Endothelial cell (in vitro differentiated cells): ENCODE data around the gene ORM2. TPM values are rescaled to one million over a fixed set of nuclear protein-coding genes. Genes with fewer than 3 reads are reported as not detected.

Experiments used
- DNase-seq: peaks from one replicate; pipeline ENCODE4 v3.0.0; 2021; ENCODE audit warnings: low spot score
- H3K27ac Mint-ChIP-seq: one replicate; pipeline ENCODE4 v1.8.0; 2021; ENCODE audit warnings: mixed read lengths, inconsistent platforms; ENCODE audit not compliant: unreplicated experiment
- H3K27me3 Mint-ChIP-seq: one replicate; pipeline ENCODE4 v1.8.0; 2021; ENCODE audit warnings: mild to moderate bottlenecking, moderate library complexity, mixed read lengths, inconsistent platforms; ENCODE audit not compliant: unreplicated experiment
- H3K36me3 Mint-ChIP-seq: one replicate; pipeline ENCODE4 v1.8.0; 2021; ENCODE audit warnings: mild to moderate bottlenecking, low read depth, mixed read lengths, inconsistent platforms; ENCODE audit not compliant: unreplicated experiment
- H3K4me1 Mint-ChIP-seq: one replicate; pipeline ENCODE4 v1.8.0; 2021; ENCODE audit warnings: mild to moderate bottlenecking, mixed read lengths, inconsistent platforms; ENCODE audit not compliant: unreplicated experiment
- H3K4me3 Mint-ChIP-seq: one replicate; pipeline ENCODE4 v1.8.0; 2021; ENCODE audit warnings: mild to moderate bottlenecking, mixed read lengths, inconsistent platforms; ENCODE audit not compliant: unreplicated experiment
- H3K9me3 Mint-ChIP-seq: one replicate; pipeline ENCODE4 v1.8.0; 2021; ENCODE audit warnings: mixed read lengths, inconsistent platforms; ENCODE audit not compliant: unreplicated experiment
- CTCF ChIP-seq: fragments of 200-600 bp; sonication (generic); IDR thresholded peaks from one replicate; pipeline ENCODE4 v1.5.0; 2021; ENCODE audit warnings: antibody characterized with exemption; ENCODE audit not compliant: unreplicated experiment
- total RNA-seq: library from RNA; stranded (reverse); fragmentation: NEBNext Ultra II Directional; extraction: Animal tissue kit (Norgen Biotek cat#: 25700); gene quantifications from one replicate; pipeline ENCODE4 v1.2.1, GENCODE V29; 2021; ENCODE audit not compliant: unreplicated experiment

Gene ORM2
- total RNA-seq, 1 donor from 2014 or later = not detected

- Mint-ChIP-seq H3K4me3 (no peak overlapping the region), H3K27ac (no peak overlapping the region), H3K36me3 (peaks cover 63% of the 10 kb centered on the region), H3K9me3 (no peaks in the 10 kb centered on the region), H3K27me3 (no peaks in the 10 kb centered on the region), H3K4me1 (no peaks in the 10 kb centered on the region)
- DNase-seq = no peak
- TF ChIP-seq CTCF = no peak
These were observed 8.5 kb downstream of the ORM2 start for GRCh38 chr9:114338187-114338586.

GRCh38 chr9:114339130-114339908 is 9.7 kb downstream of the ORM2 start:
- DNase-seq = peak; percentile 70
- TF ChIP-seq CTCF = peak; percentile 89
- H3K36me3 Mint-ChIP-seq = peaks cover 70% of the 10 kb centered on the region
- H3K27me3 Mint-ChIP-seq = no peaks in the 10 kb centered on the region
- H3K4me1 Mint-ChIP-seq = no peaks in the 10 kb centered on the region
- H3K27ac Mint-ChIP-seq = no peak overlapping the region
- no peaks in the 10 kb centered on the region for H3K9me3 Mint-ChIP-seq
- H3K4me3 Mint-ChIP-seq = no peak overlapping the region

GRCh38 chr9:114341152-114341830 is 11.6 kb downstream of the ORM2 start:
- Mint-ChIP-seq H3K36me3 (peaks cover 63% of the 10 kb centered on the region), H3K4me1 (no peaks in the 10 kb centered on the region), H3K27ac (no peak overlapping the region), H3K9me3 (no peaks in the 10 kb centered on the region), H3K27me3 (peaks cover 1% of the 10 kb centered on the region), H3K4me3 (no peak overlapping the region)
- no peak for DNase-seq
- no peak for TF ChIP-seq CTCF

GRCh38 chr9:114341991-114342390 is 12.3 kb downstream of the ORM2 start:
- Mint-ChIP-seq H3K9me3 (no peaks in the 10 kb centered on the region), H3K36me3 (peaks cover 68% of the 10 kb centered on the region), H3K27me3 (peaks cover 1% of the 10 kb centered on the region), H3K4me3 (no peak overlapping the region), H3K27ac (no peak overlapping the region), H3K4me1 (no peaks in the 10 kb centered on the region)
- DNase-seq = no peak
- TF ChIP-seq CTCF = no peak
